B cell (primary cell): ENCODE data around the gene GPR4. TPM values are rescaled to one million over a fixed set of nuclear protein-coding genes. Genes with fewer than 3 reads are reported as not detected.
A peak's percentile ranks its signal among the peaks of the same experiment; 100 is the strongest.

Source experiments
- ATAC-seq: fragments of 200-7000 bp; cut with Tn5 transposase; one replicate; pipeline ENCODE4 v1.10.0; 2021; ENCODE audit warnings: low read depth, mild to moderate bottlenecking, moderate number of reproducible peaks, moderate library complexity
- CTCF ChIA-PET: fragments of 350-600 bp; sonication (Branson Sonifier 250); formaldehyde crosslinking; loops from one replicate; lab custom pipeline; 2021; ENCODE audit warnings: antibody characterized with exemption, inconsistent platforms; lab: Charles Lee
- POLR2A ChIA-PET: fragments of 350-600 bp; sonication (Branson Sonifier 250); formaldehyde crosslinking; loops from one replicate; lab custom pipeline; 2021; ENCODE audit warnings: antibody characterized with exemption; lab: Charles Lee
- DNase-seq: peaks from one replicate; pipeline ENCODE4 v3.0.0; 2013
- H2AFZ ChIP-seq: 2 replicates; pipeline ENCODE4 v1.6.1; 2012; ENCODE audit warnings: mild to moderate bottlenecking, low read depth, low read length; ENCODE audit not compliant: insufficient read depth, poor library complexity, severe bottlenecking
- H3K27ac ChIP-seq, 2 donors: 1 replicate in 1 of 2; 2 replicates in 1 of 2; pipeline ENCODE4 v1.5.1; 2012 to 2013; ENCODE audit warnings: low read length in 2 of 2, mild to moderate bottlenecking in 2 of 2, moderate library complexity in 1 of 2
- H3K27me3 ChIP-seq, 4 experiments: fragments of 200-600 bp in 1 of 4; sonication (generic) in 1 of 4; replicated peaks in 1 of 4; 1 replicate in 2 of 4; 2 replicates in 2 of 4; pipeline versions ENCODE4 v1.6.1 to v1.7.0; 2013 to 2016; ENCODE audit warnings: low read length in 3 of 4, mild to moderate bottlenecking in 2 of 4, mixed read lengths in 1 of 4, moderate library complexity in 1 of 4; ENCODE audit not compliant: insufficient read depth in 4 of 4, control insufficient read depth in 3 of 4; ENCODE audit errors: control extremely low read depth in 1 of 4
- H3K36me3 ChIP-seq, 2 experiments: replicated peaks in 1 of 2; 1 replicate in 1 of 2; 2 replicates in 1 of 2; pipeline versions ENCODE4 v1.6.1 to v1.7.1; 2013; ENCODE audit warnings: low read length in 1 of 2; ENCODE audit not compliant: insufficient read depth in 2 of 2, control insufficient read depth in 1 of 2; ENCODE audit errors: control extremely low read depth in 1 of 2, extremely low read depth in 1 of 2
- H3K4me1 ChIP-seq, 2 donors: fragments of 200-600 bp in 1 of 2; sonication (generic) in 1 of 2; 1 replicate in 1 of 2; 2 replicates in 1 of 2; pipeline versions ENCODE4 v1.5.1 to v1.6.1; 2013 to 2017; ENCODE audit warnings: low read length in 2 of 2; ENCODE audit not compliant: control insufficient read depth in 2 of 2, insufficient read depth in 2 of 2
- H3K4me2 ChIP-seq: replicated peaks from 2 replicates; pipeline ENCODE3; 2012; ENCODE audit warnings: mild to moderate bottlenecking, low read depth, low read length; ENCODE audit not compliant: poor library complexity, severe bottlenecking
- H3K4me3 ChIP-seq, 5 experiments: fragments of 200-600 bp in 1 of 5; sonication (generic) in 1 of 5; 1 replicate in 3 of 5; 2 replicates in 2 of 5; pipeline versions ENCODE4 v1.5.1 to v1.7.0; 2011 to 2016; ENCODE audit warnings: low read length in 4 of 5, mild to moderate bottlenecking in 4 of 5, low read depth in 2 of 5, control low read depth in 1 of 5, moderate library complexity in 1 of 5; ENCODE audit not compliant: insufficient read depth in 1 of 5; ENCODE audit errors: control extremely low read depth in 1 of 5, extremely low read depth in 1 of 5
- H3K79me2 ChIP-seq: fragments of 200-600 bp; sonication (generic); one replicate; pipeline ENCODE4 v1.6.0; 2016; ENCODE audit warnings: low read length; ENCODE audit not compliant: control insufficient read depth, insufficient read depth
- H3K9ac ChIP-seq: fragments of 200-600 bp; sonication (generic); 2 replicates; pipeline ENCODE4 v1.6.1; 2017; ENCODE audit warnings: mild to moderate bottlenecking, low read length, moderate library complexity
- H3K9me3 ChIP-seq, 3 donors: one replicate each; pipeline versions ENCODE4 v1.6.1 to v1.7.1; 2013; ENCODE audit warnings: low read length in 2 of 3; ENCODE audit not compliant: control insufficient read depth in 2 of 3, insufficient read depth in 1 of 3; ENCODE audit errors: control extremely low read depth in 1 of 3
- H4K20me1 ChIP-seq: 2 replicates; pipeline ENCODE4 v1.6.0; 2012; ENCODE audit warnings: mild to moderate bottlenecking, low read length; ENCODE audit not compliant: insufficient read depth, control insufficient read depth, poor library complexity, severe bottlenecking
- H3K27ac Mint-ChIP-seq: one replicate; pipeline ENCODE4 v1.8.0; 2021; ENCODE audit warnings: mixed read lengths
- H3K27me3 Mint-ChIP-seq: one replicate; pipeline ENCODE4 v1.8.0; 2021; ENCODE audit warnings: mixed read lengths
- H3K4me1 Mint-ChIP-seq: one replicate; pipeline ENCODE4 v1.8.0; 2021; ENCODE audit warnings: mixed read lengths
- H3K4me3 Mint-ChIP-seq: one replicate; pipeline ENCODE4 v1.8.0; 2021; ENCODE audit warnings: mixed read lengths
- H3K9me3 Mint-ChIP-seq: one replicate; pipeline ENCODE4 v1.8.0; 2022; ENCODE audit warnings: mixed read lengths; ENCODE audit not compliant: insufficient read depth
- EZH2 ChIP-seq: IDR thresholded peaks from 2 replicates; pipeline ENCODE4 v1.6.1; 2012; ENCODE audit warnings: borderline replicate concordance, low read depth, mild to moderate bottlenecking, moderate library complexity, low read length; ENCODE audit not compliant: insufficient read depth, poor library complexity, severe bottlenecking
- WGBS: methylation state at CpG from one replicate; pipeline ENCODE4 v1.1.5; 2013; ENCODE audit warnings: missing lambda C conversion rate; ENCODE audit not compliant: insufficient coverage; 5-methylcytosine and 5-hydroxymethylcytosine counted together
- intact Hi-C: fragments of 100-400 bp; cut with micrococcal nuclease; formaldehyde crosslinking; loops from one replicate; pipeline ENCODE4 v1.10.0; 2022
- polyA plus RNA-seq: library from polyadenylated mRNA; depleted of rRNA; stranded (reverse); fragments of >200 nt; gene quantifications from 2 replicates; pipeline ENCODE4 v1.2.3, GENCODE V29; 2012
- total RNA-seq, 2 donors: library from RNA; stranded (reverse); fragments of 120-200 nt in 1 of 2; gene quantifications; 1 replicate in 1 of 2; 2 replicates in 1 of 2; pipeline versions ENCODE4 v1.2.3 to v1.2.4, GENCODE V29; 2013 to 2022
- TF ChIP-seq, protein P1 (sequence below): fragments of 200-600 bp; IDR thresholded peaks from one replicate; pipeline ENCODE4 v1.8.0; 2022; ENCODE audit warnings: antibody characterized with exemption, mild to moderate bottlenecking

The GPR4 gene
- total and polyA plus RNA-seq, 2 donors (not counting 1 experiment from before 2014, with no cell fraction given), result not detected

- H3K27ac Mint-ChIP-seq, result no peak overlapping the region
- no peaks in the 10 kb centered on the region for H3K27me3 Mint-ChIP-seq
- peaks cover 0 to 2% of the 10 kb centered on the region in 2 experiments for H3K36me3 ChIP-seq
- H3K9ac ChIP-seq, result no peak overlapping the region
- H3K79me2 ChIP-seq, result peaks cover 35% of the 10 kb centered on the region
- no peaks in the 10 kb centered on the region for H3K27me3 ChIP-seq
- H3K9me3 ChIP-seq, result no peaks in the 10 kb centered on the region
- no peak overlapping the region for H3K27ac ChIP-seq
- intact Hi-C loops, result no loop called here
- H3K9me3 Mint-ChIP-seq, result no peaks in the 10 kb centered on the region
- H3K4me2 ChIP-seq, result no peak overlapping the region
- ChIA-PET CTCF (interaction anchor here (0.6 to 1.5 kb wide), 5 partner anchors 9 to 238 kb away, joined by 3 to 5 read pairs (median 4); no protein-coding TSS in a partner anchor), POLR2A (no interaction called here)
- DNase-seq, result no peak
- H3K4me1 ChIP-seq, result peaks cover 0 to 28% of the 10 kb centered on the region in 2 donors
- no peak overlapping the region for H2AFZ ChIP-seq
- H4K20me1 ChIP-seq, result no peaks in the 10 kb centered on the region
- no peak for ATAC-seq
- TF ChIP-seq EZH2, result no peak
- TF ChIP-seq, protein P1, sequence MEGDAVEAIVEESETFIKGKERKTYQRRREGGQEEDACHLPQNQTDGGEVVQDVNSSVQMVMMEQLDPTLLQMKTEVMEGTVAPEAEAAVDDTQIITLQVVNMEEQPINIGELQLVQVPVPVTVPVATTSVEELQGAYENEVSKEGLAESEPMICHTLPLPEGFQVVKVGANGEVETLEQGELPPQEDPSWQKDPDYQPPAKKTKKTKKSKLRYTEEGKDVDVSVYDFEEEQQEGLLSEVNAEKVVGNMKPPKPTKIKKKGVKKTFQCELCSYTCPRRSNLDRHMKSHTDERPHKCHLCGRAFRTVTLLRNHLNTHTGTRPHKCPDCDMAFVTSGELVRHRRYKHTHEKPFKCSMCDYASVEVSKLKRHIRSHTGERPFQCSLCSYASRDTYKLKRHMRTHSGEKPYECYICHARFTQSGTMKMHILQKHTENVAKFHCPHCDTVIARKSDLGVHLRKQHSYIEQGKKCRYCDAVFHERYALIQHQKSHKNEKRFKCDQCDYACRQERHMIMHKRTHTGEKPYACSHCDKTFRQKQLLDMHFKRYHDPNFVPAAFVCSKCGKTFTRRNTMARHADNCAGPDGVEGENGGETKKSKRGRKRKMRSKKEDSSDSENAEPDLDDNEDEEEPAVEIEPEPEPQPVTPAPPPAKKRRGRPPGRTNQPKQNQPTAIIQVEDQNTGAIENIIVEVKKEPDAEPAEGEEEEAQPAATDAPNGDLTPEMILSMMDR, result no peak
- H3K4me3 Mint-ChIP-seq, result no peak overlapping the region
- peaks cover 27% of the 10 kb centered on the region for H3K4me1 Mint-ChIP-seq
- H3K4me3 ChIP-seq, result no peak overlapping the region
- WGBS, result no CpG with 5 or more reads among the region's 2 CpGs
Measured at GRCh38 chr19:45567609-45568008, 34.4 kb downstream of the GPR4 start.

GRCh38 chr19:45564131-45564780, 37.8 kb downstream of the GPR4 start:
- DNase-seq (peak; percentile 40), ATAC-seq (no peak)
- Mint-ChIP-seq H3K27ac (peak overlapping the region; percentile 71), H3K27me3 (no peaks in the 10 kb centered on the region), H3K9me3 (no peaks in the 10 kb centered on the region), H3K4me1 (peaks cover 25% of the 10 kb centered on the region), H3K4me3 (no peak overlapping the region)
- POLR2A ChIA-PET, result no interaction called here
- H3K4me3 ChIP-seq, result no peak overlapping the region
- H3K27ac ChIP-seq, result peak overlapping the region in 1 of 2 donors; percentile 28
- H3K36me3 ChIP-seq, result peaks cover 0 to 3% of the 10 kb centered on the region in 2 experiments
- 87% methylated on average over 5 of the region's 5 CpGs for WGBS
- intact Hi-C loops, result no loop called here
- no peaks in the 10 kb centered on the region for H3K27me3 ChIP-seq
- CTCF ChIA-PET, result no interaction called here
- TF ChIP-seq, protein P1, result no peak
- no peak for TF ChIP-seq EZH2
- no peaks in the 10 kb centered on the region for H4K20me1 ChIP-seq
- peak overlapping the region; percentile 44 for H3K4me2 ChIP-seq
- H2AFZ ChIP-seq, result no peak overlapping the region
- H3K79me2 ChIP-seq, result peaks cover 31% of the 10 kb centered on the region
- peaks cover 0 to 36% of the 10 kb centered on the region in 2 donors for H3K4me1 ChIP-seq
- H3K9me3 ChIP-seq, result no peaks in the 10 kb centered on the region
- H3K9ac ChIP-seq, result no peak overlapping the region
